Endodermal cell (in vitro differentiated cells): ENCODE data around the gene ELL2. TPM values are rescaled to one million over a fixed set of nuclear protein-coding genes. Genes with fewer than 3 reads are reported as not detected.

Experiments used
- DNase-seq: peaks from one replicate; pipeline ENCODE4 v3.0.0-alpha.2; 2017
- H3K27ac ChIP-seq: 2 replicates; pipeline ENCODE4 v1.5.1; 2013; ENCODE audit warnings: mild to moderate bottlenecking, low read depth, low read length, moderate library complexity
- H3K27me3 ChIP-seq: 2 replicates; pipeline ENCODE4 v1.6.1; 2013; ENCODE audit warnings: mild to moderate bottlenecking, low read length, moderate library complexity; ENCODE audit not compliant: insufficient read depth, control insufficient read depth, poor library complexity, severe bottlenecking
- H3K36me3 ChIP-seq: 2 replicates; pipeline ENCODE4 v1.7.0; 2013; ENCODE audit warnings: mild to moderate bottlenecking, low read length, moderate library complexity; ENCODE audit not compliant: control insufficient read depth, insufficient read depth
- H3K4me1 ChIP-seq: one replicate; pipeline ENCODE4 v1.7.0; 2013; ENCODE audit warnings: low read length; ENCODE audit not compliant: control insufficient read depth, insufficient read depth
- H3K4me3 ChIP-seq: 2 replicates; pipeline ENCODE4 v1.5.1; 2013; ENCODE audit warnings: mild to moderate bottlenecking, low read length, moderate library complexity
- H3K9ac ChIP-seq: 2 replicates; pipeline ENCODE4 v1.6.1; 2013; ENCODE audit warnings: mild to moderate bottlenecking, low read length, moderate library complexity; ENCODE audit not compliant: poor library complexity, severe bottlenecking; ENCODE audit errors: extremely low read depth
- H3K9me3 ChIP-seq: 2 replicates; pipeline ENCODE4 v1.6.1; 2013; ENCODE audit warnings: mild to moderate bottlenecking, low read length, moderate library complexity; ENCODE audit not compliant: control insufficient read depth
- H3K27ac Mint-ChIP-seq: 2 replicates; pipeline ENCODE4 v1.8.0; 2020; ENCODE audit warnings: mixed read lengths
- H3K27me3 Mint-ChIP-seq: 2 replicates; pipeline ENCODE4 v1.8.0; 2021; ENCODE audit warnings: mild to moderate bottlenecking, mixed read lengths; ENCODE audit not compliant: insufficient read depth
- H3K36me3 Mint-ChIP-seq: 2 replicates; pipeline ENCODE4 v1.8.0; 2020; ENCODE audit warnings: low read depth, mixed read lengths
- H3K4me1 Mint-ChIP-seq: 2 replicates; pipeline ENCODE4 v1.8.0; 2020; ENCODE audit warnings: mixed read lengths
- H3K4me3 Mint-ChIP-seq: 2 replicates; pipeline ENCODE4 v1.8.0; 2020; ENCODE audit warnings: mild to moderate bottlenecking, moderate library complexity, mixed read lengths
- H3K9me3 Mint-ChIP-seq: 2 replicates; pipeline ENCODE4 v1.8.0; 2020; ENCODE audit warnings: mild to moderate bottlenecking, mixed read lengths
- WGBS, 2 experiments: methylation state at CpG; one replicate each; pipeline versions ENCODE4 v1.1.5 to v1.1.7; 2013; ENCODE audit warnings: missing lambda C conversion rate in 2 of 2, mixed read lengths in 1 of 2; ENCODE audit not compliant: insufficient coverage in 1 of 2, insufficient read length in 1 of 2; 5-methylcytosine and 5-hydroxymethylcytosine counted together
- total RNA-seq, 2 donors: library from RNA; stranded (reverse); fragmentation: NEBNext Ultra II Directional in 1 of 2; extraction: Animal tissue kit (Norgen Biotek cat#: 25700) in 1 of 2; gene quantifications; 2 replicates in 1 of 2; 3 replicates in 1 of 2; pipeline ENCODE4 v1.2.1, GENCODE V29; 2021
- TF ChIP-seq, protein P1 (sequence below): fragments of 200-600 bp; sonication (generic); conservative IDR thresholded peaks from 2 replicates; pipeline ENCODE4 v1.5.0; 2021; ENCODE audit warnings: antibody characterized with exemption, mild to moderate bottlenecking

The ELL2 gene
- total RNA-seq, 2 donors from 2014 or later, result 28.6 to 44.1 TPM

DNA sequence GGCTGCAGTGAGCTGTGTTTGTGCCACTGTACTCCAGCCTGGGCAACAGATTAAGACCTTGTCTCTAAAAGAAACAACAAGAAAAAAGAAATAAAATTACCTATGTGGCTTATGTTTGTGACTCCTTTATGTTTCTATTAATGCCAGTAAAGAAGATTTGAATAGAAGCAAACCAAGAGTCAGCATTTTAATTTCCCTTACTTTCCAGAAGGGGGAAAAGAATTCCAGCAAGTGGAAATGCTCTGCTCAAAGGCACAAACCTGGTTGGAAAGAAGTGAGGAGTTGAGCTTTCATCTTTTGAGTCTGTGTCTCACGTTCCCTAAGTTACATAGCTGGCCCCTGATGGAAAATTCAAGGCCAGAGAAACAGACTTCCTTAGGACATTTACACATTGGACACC lies 23.6 kb upstream of the ELL2 start:
- Mint-ChIP-seq H3K27ac (no peak overlapping the region), H3K36me3 (no peaks in the 10 kb centered on the region), H3K9me3 (no peaks in the 10 kb centered on the region), H3K27me3 (no peaks in the 10 kb centered on the region), H3K4me3 (no peak overlapping the region), H3K4me1 (peaks cover 61% of the 10 kb centered on the region)
- WGBS, 2 experiments, result 94 to 100% methylated on average over 1 of the region's 1 CpG
- Histone ChIP-seq H3K27me3 (no peaks in the 10 kb centered on the region), H3K4me1 (peaks cover 37% of the 10 kb centered on the region), H3K27ac (no peak overlapping the region), H3K9ac (no peak overlapping the region), H3K36me3 (no peaks in the 10 kb centered on the region), H3K4me3 (no peak overlapping the region), H3K9me3 (no peaks in the 10 kb centered on the region)
- DNase-seq, result no peak
- TF ChIP-seq, protein P1, sequence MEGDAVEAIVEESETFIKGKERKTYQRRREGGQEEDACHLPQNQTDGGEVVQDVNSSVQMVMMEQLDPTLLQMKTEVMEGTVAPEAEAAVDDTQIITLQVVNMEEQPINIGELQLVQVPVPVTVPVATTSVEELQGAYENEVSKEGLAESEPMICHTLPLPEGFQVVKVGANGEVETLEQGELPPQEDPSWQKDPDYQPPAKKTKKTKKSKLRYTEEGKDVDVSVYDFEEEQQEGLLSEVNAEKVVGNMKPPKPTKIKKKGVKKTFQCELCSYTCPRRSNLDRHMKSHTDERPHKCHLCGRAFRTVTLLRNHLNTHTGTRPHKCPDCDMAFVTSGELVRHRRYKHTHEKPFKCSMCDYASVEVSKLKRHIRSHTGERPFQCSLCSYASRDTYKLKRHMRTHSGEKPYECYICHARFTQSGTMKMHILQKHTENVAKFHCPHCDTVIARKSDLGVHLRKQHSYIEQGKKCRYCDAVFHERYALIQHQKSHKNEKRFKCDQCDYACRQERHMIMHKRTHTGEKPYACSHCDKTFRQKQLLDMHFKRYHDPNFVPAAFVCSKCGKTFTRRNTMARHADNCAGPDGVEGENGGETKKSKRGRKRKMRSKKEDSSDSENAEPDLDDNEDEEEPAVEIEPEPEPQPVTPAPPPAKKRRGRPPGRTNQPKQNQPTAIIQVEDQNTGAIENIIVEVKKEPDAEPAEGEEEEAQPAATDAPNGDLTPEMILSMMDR, result peak; percentile 57

DNA sequence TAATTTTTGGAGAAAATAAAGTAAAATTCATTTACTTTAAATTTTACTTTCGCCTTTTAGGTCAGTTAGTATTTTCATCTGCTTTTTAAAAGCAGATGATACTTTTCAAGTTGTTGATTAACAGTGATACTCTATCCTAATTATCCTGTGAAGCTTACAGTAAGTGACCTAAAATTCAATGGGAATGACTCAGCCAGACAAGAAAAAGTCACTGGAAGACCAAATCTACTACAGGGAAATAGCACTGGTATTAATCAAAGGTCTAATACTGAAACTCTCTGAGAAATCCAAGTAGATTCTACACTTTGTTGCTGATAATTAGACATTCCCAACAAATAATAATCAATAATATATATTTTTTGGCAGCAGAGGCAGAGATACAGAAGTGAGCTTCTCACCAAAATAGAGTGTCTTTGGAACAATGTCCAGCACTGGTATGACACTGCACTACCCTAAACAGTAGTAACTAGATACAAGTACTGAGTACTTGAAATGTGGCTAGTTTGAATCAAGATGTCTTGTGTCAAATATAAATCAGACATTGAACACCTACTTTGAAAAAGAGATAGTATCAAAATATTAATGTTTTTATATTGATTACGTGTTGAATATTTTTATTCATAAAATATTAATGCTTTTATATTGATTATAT lies 22.8 kb upstream of the ELL2 start:
- TF ChIP-seq, protein P1, result no peak
- Mint-ChIP-seq H3K27ac (no peak overlapping the region), H3K4me3 (no peak overlapping the region), H3K27me3 (no peaks in the 10 kb centered on the region), H3K4me1 (peaks cover 56% of the 10 kb centered on the region), H3K9me3 (no peaks in the 10 kb centered on the region), H3K36me3 (no peaks in the 10 kb centered on the region)
- no peaks in the 10 kb centered on the region for H3K27me3 ChIP-seq
- no peaks in the 10 kb centered on the region for H3K9me3 ChIP-seq
- no CpG with 5 or more reads among the region's 2 CpGs for WGBS, 2 experiments
- no peak overlapping the region for H3K4me3 ChIP-seq
- no peak for DNase-seq
- H3K9ac ChIP-seq, result no peak overlapping the region
- H3K27ac ChIP-seq, result no peak overlapping the region
- H3K36me3 ChIP-seq, result no peaks in the 10 kb centered on the region
- H3K4me1 ChIP-seq, result peaks cover 37% of the 10 kb centered on the region

DNA sequence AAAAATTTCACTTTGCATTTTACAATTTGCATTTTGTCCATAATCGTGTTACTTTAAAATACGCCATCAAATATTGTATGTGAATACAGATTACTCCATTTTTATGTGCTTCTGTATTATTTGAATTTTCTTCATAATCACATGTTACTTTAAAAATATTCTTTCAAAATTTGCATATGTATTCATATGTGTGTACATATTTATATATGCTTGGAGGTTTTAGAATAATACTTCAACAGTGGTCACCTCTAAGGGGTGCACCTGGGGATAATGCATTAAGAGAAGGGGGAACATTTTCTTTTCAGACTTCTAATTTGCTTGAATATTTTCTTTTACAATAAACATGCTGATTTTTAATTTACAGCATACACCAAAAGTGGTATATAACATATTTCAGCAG lies 21.9 kb upstream of the ELL2 start:
- no peaks in the 10 kb centered on the region for H3K27me3 Mint-ChIP-seq
- no peak overlapping the region for H3K27ac Mint-ChIP-seq
- no CpG with 5 or more reads among the region's 2 CpGs for WGBS, 2 experiments
- no peak overlapping the region for H3K27ac ChIP-seq
- H3K36me3 ChIP-seq, result no peaks in the 10 kb centered on the region
- no peak overlapping the region for H3K9ac ChIP-seq
- H3K36me3 Mint-ChIP-seq, result no peaks in the 10 kb centered on the region
- peaks cover 30% of the 10 kb centered on the region for H3K4me1 ChIP-seq
- H3K9me3 ChIP-seq, result no peaks in the 10 kb centered on the region
- H3K4me3 Mint-ChIP-seq, result no peak overlapping the region
- H3K4me1 Mint-ChIP-seq, result peaks cover 47% of the 10 kb centered on the region
- TF ChIP-seq, protein P1, result no peak
- DNase-seq, result no peak
- H3K9me3 Mint-ChIP-seq, result no peaks in the 10 kb centered on the region
- H3K27me3 ChIP-seq, result no peaks in the 10 kb centered on the region
- no peak overlapping the region for H3K4me3 ChIP-seq
